Adrenal gland (tissue), 5 donors: ENCODE results near the gene NGLY1.

Source experiments
- CTCF ChIP-seq, 6 experiments: fragments of 450-650 bp in 4 of 6; fragments of 200-600 bp in 2 of 6; sonication (generic) in 1 of 6; IDR thresholded peaks; 1 replicate in 5 of 6; 2 replicates in 1 of 6; pipeline versions ENCODE4 v1.5.1 to v1.8.0; 2016 to 2021; ENCODE audit warnings: antibody characterized with exemption in 6 of 6, mild to moderate bottlenecking in 2 of 6, moderate library complexity in 1 of 6
- POLR2A ChIP-seq, 2 donors: fragments of 450-650 bp; IDR thresholded peaks; one replicate each; pipeline ENCODE4 v1.6.1; 2017; ENCODE audit warnings: antibody characterized with exemption in 2 of 2, mild to moderate bottlenecking in 2 of 2, moderate library complexity in 1 of 2
- donor health status: DM: no; HTN: no; CAD: no.

GRCh38 chr3:25679166-25679565 is 104.1 kb downstream of the NGLY1 start:
- TF ChIP-seq CTCF (IDR thresholded peaks at IDR 0.05) (no peak), POLR2A (IDR thresholded peaks at IDR 0.05) (no peak)
